Stimulated activated CD4-positive, alpha-beta T cell treated with anti-CD3 and anti-CD28 coated beads, Interleukin-2, amount 100 ng/mL, for 4 hours (primary cell): Measurements from ENCODE around the gene DNAJC5G.
"Not testable (repeated sequence)": the region's sequence is repeated elsewhere in the genome, so short reads cannot be mapped to it uniquely, and the experiment has no call there.

Experiments
- DNase-seq: peaks from one replicate; pipeline ENCODE4 v3.0.0-alpha.2; 2020; ENCODE audit warnings: low read depth

The DNAJC5G gene

GRCh38 chr2:27309651-27310050 is 34.4 kb downstream of the DNAJC5G start:
- DNase-seq = no peak

DNA sequence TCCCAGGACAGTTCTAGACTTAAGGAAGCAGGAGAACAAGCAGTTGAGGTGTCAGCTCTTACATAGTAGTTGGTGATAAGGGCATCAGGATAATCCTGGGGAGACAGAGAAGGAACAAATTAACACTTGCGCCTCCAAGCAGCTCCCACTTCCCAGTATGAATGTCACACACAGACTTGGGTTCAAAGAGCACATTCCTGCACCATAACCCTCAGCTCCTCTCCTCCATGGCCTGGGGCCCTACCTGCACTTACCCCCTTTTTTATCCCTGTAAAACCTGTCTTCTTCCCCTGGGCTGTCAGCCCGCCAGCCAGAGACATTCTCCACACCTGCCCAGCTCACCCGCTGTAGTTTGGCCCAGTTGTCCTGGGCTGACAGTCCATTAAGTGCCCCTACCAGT is 36.9 kb downstream of the DNAJC5G start:
- DNase-seq = no peak

GRCh38 chr2:27313882-27314645 is 38.8 kb downstream of the DNAJC5G start:
- no peak for DNase-seq

- no peak for DNase-seq
Measured at GRCh38 chr2:27314709-27315108, 39.5 kb downstream of the DNAJC5G start.

- no peak for DNase-seq
Measured at GRCh38 chr2:27315122-27315521, 39.9 kb downstream of the DNAJC5G start.

DNA sequence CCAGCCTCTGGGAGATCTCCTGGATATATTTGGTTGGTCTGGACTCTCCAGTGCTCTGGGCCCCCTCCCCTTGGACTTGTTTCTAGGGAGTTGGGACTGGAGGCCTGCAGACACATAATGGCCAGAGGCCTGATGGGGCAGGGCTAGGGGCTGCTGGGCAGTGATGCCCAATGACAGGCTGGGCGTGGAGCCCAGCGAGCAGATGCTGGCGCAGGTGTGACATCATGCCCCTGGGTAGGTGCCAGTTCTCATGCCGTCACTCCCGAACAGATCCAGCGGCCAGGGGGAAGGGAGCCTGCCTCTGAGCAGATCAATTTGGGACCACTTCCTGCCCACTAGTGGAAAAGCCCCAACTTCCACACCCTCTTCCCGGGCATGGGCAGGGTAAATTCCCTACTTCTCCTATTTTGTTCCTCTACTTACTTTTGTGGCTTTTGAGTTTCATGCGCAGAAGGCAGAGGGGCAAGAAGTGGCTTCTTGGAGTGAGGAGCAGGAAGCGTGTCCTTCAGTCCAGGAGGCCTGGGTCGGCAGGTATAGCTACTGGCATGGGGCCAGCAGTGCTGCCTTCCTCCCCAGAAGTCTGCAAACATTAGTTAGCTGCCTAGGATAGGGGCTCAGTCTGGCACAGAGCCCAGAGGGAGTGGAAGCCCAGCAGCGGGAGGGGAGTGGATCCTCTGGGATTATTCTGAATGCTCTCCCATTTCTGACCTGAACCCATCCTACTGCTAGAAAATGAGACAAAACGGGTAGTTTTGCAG is 41.6 kb downstream of the DNAJC5G start:
- DNase-seq = no peak

GRCh38 chr2:27319839-27320238 is 44.6 kb downstream of the DNAJC5G start:
- DNase-seq = not testable (repeated sequence)

DNA sequence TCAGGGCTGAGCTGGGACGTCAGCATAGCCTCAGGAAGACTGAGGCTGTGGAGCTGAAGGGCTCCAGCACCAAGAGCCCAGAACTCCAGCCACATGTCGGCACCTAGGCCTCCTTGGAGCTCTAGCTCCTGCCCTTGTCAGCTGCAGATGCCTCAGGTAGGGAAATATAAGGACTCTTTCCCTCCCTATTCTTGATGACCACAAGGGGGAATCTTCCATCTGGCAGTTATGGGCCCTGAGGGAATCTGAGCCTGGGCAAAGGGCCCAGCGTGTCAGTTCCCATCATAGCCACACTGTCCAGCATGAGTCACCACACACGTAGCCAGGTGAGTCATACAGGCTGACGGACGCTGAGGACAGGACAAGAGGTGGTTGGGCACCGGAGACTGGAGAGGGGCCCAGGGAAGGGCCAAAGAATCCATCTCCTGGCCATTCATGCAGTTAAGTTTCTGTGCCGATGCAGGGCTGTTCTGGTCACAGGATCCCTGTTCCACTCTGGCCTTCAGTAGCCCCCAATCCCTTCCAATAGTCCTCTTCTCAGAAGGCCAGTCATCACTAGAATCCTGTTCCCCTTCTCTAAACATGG is 45.8 kb downstream of the DNAJC5G start:
- DNase-seq = no peak

DNA sequence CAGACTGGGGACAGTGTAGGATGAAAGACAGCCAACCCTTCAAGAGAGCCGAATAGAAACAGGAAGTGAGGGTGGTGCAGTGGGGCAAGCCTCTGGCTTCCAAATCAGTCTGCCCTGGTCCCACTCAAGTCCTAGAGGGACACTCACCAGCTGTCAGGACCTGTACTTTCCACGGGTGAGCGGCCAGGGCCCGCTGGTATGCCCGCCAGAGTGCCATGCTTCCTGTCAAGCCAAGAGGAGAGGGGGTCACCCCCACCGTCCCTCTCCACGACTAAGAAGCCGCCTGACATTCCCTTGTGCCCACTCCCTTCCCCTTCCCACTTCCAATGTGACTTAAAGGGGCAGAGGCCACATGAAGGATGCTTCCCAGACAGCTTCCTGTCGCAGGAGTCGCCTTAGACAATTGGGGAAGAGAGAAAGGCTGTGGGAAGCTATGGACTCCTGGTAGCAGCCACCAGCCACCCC is 47.1 kb downstream of the DNAJC5G start:
- no peak for DNase-seq

- peak; percentile 81 for DNase-seq
Measured at GRCh38 chr2:27322766-27323595, 47.7 kb downstream of the DNAJC5G start, which contains the start of gene MPV17. Gene MPV17, minus strand, starts transcription at chr2:27323097. Its CDS starts 580 bp downstream, at chr2:27322517.

DNA sequence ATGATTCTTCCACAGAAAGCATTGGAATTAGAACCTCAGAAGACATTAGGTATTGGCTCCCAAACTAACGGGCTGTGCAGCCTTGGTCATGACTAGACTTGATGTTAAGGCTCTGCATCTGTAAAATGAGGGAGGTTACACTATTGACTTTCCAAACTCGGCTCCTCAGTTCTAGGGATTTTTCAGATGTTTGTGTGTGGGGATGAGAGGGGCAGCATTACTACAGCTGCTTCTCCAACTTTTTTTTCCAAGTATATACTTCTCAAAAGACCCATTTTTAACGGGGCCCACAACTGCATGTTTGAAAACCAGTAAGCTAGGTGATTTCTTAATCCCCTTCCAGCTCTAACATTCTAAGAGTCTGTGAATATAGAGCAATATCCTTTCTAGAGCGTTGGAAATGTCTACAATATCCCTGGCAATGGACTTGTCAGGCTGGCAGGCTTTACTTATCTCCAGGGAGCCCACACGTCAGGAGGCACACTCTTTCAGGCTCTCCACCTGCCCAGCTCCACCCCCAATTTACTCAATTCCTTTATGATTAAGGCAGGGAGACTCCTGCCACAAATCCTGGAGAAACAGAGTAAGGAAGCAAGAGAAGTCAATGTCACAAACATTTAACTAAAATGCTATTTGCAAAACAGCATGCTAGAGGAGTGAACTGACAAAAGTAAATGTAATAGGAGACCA is 48.5 kb downstream of the DNAJC5G start:
- DNase-seq = no peak

DNA sequence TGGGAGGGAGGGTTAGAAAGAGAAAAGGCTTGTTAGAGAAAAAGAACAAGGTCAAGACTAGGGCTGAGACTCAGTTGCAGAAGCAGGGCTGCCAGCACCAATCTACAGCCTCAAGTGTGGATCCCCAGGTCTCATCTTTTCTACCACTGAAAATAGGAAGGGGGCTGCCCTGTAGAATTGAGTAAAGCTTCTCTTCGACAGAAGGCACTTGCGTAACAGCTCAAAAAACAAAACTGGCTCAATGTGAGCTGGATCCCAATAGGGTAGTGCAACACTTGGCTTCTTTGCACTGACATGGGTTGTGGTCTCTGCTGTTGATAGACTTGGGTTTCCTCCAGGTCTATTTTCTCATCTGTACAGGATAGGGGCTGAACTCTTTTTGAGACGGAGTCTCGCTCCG is 49.5 kb downstream of the DNAJC5G start:
- DNase-seq = no peak
